Fibroblast of villous mesenchyme (primary cell): Measurements from ENCODE around the gene TACR2. TPM values are rescaled to one million over a fixed set of nuclear protein-coding genes. Genes with fewer than 3 reads are reported as not detected.

Source experiments
- DNase-seq: peaks from one replicate; pipeline ENCODE4 v3.0.0-alpha.2; 2010; ENCODE audit warnings: low read depth
- H3K4me3 ChIP-seq: 2 replicates; pipeline ENCODE4 v1.5.1; 2011; ENCODE audit warnings: low read depth, mild to moderate bottlenecking, low read length
- CTCF ChIP-seq: IDR thresholded peaks from 2 replicates; pipeline ENCODE4 v1.5.1; 2012; ENCODE audit warnings: low read depth, mild to moderate bottlenecking, low read length; ENCODE audit not compliant: insufficient read depth
- total RNA-seq: library from RNA; depleted of rRNA; stranded (reverse); fragments of >200 nt; gene quantifications from 2 replicates; pipeline ENCODE4 v1.2.3, GENCODE V29; 2012

Gene TACR2
- total RNA-seq, 1 donor, result not detected

- peak overlapping the region; percentile 54 for H3K4me3 ChIP-seq
- peak; percentile 55 for TF ChIP-seq CTCF
- DNase-seq, result peak; percentile 97
Measured at GRCh38 chr10:69408318-69409175, 8.2 kb downstream of the TACR2 start.

GRCh38 chr10:69407621-69408301 lies 9.0 kb downstream of the TACR2 start:
- TF ChIP-seq CTCF, result peak; percentile 24
- DNase-seq, result no peak
- H3K4me3 ChIP-seq, result no peak overlapping the region

- TF ChIP-seq CTCF, result no peak
- H3K4me3 ChIP-seq, result no peak overlapping the region
Measured at GRCh38 chr10:69406816-69407580, 9.7 kb downstream of the TACR2 start.

GRCh38 chr10:69406302-69406811 lies 10.4 kb downstream of the TACR2 start:
- no peak for DNase-seq
- no peak for TF ChIP-seq CTCF

More at GRCh38 chr10:69406816-69407580, 9.7 kb downstream of the TACR2 start:
- DNase-seq, result no peak

GRCh38 chr10:69405221-69405620 lies 11.5 kb downstream of the TACR2 start:
- H3K4me3 ChIP-seq, result no peak overlapping the region
- DNase-seq, result no peak
- TF ChIP-seq CTCF, result no peak

More at GRCh38 chr10:69406302-69406811, 10.4 kb downstream of the TACR2 start:
- H3K4me3 ChIP-seq, result no peak overlapping the region

GRCh38 chr10:69404786-69405185 lies 11.9 kb downstream of the TACR2 start:
- DNase-seq, result no peak
- no peak overlapping the region for H3K4me3 ChIP-seq
- TF ChIP-seq CTCF, result no peak
